CD4-positive, alpha-beta T cell treated with Interleukin-15 for 4 hours (primary cell): ENCODE results near the gene ISCA1.
"Not testable (repeated sequence)": the region's sequence is repeated elsewhere in the genome, so short reads cannot be mapped to it uniquely, and the experiment has no call there.

Experiments used
- DNase-seq: peaks from one replicate; pipeline ENCODE4 v3.0.0-alpha.2; 2020; ENCODE audit warnings: low spot score

Gene ISCA1

GRCh38 chr9:86282077-86282978 lies at the start of gene ISCA1:
ISCA1 (minus strand) TSS chr9:86282538; CDS start chr9:86282458, 80 bp downstream.
- peak; percentile 94 for DNase-seq

GRCh38 chr9:86330186-86330585 lies 47.8 kb upstream of the ISCA1 start:
- no peak for DNase-seq

- no peak for DNase-seq
These were observed 47.3 kb upstream of the ISCA1 start for GRCh38 chr9:86329649-86330048.

GRCh38 chr9:86328156-86328555 lies 45.8 kb upstream of the ISCA1 start:
- no peak for DNase-seq

GRCh38 chr9:86326536-86326935 lies 44.2 kb upstream of the ISCA1 start:
- no peak for DNase-seq

GRCh38 chr9:86324901-86325300 lies 42.6 kb upstream of the ISCA1 start:
- no peak for DNase-seq

GRCh38 chr9:86324308-86324707 lies 42.0 kb upstream of the ISCA1 start:
- DNase-seq = no peak

- no peak for DNase-seq
These were observed 40.8 kb upstream of the ISCA1 start for GRCh38 chr9:86322973-86323644.

GRCh38 chr9:86321373-86321772 lies 39.0 kb upstream of the ISCA1 start:
- no peak for DNase-seq

GRCh38 chr9:86318187-86318586 lies 35.8 kb upstream of the ISCA1 start:
- DNase-seq = no peak

- DNase-seq = no peak
These were observed 32.7 kb upstream of the ISCA1 start for GRCh38 chr9:86315078-86315477.

GRCh38 chr9:86312959-86313358 lies 30.6 kb upstream of the ISCA1 start:
- DNase-seq = not testable (repeated sequence)

- no peak for DNase-seq
These were observed 26.3 kb upstream of the ISCA1 start for GRCh38 chr9:86308687-86309086.

- DNase-seq = no peak
These were observed 21.9 kb upstream of the ISCA1 start for GRCh38 chr9:86304236-86304730.

GRCh38 chr9:86303316-86303975 lies 21.1 kb upstream of the ISCA1 start:
- peak; percentile 66 for DNase-seq

- DNase-seq = no peak
These were observed 19.3 kb upstream of the ISCA1 start for GRCh38 chr9:86301686-86302085.

- no peak for DNase-seq
These were observed 18.4 kb upstream of the ISCA1 start for GRCh38 chr9:86300701-86301100.

GRCh38 chr9:86298873-86299272 lies 16.5 kb upstream of the ISCA1 start:
- DNase-seq = no peak

- DNase-seq = not testable (repeated sequence)
These were observed 8.0 kb upstream of the ISCA1 start for GRCh38 chr9:86290341-86290740.

GRCh38 chr9:86288499-86289198 lies 6.3 kb upstream of the ISCA1 start:
- no peak for DNase-seq

- DNase-seq = peak; percentile 6
These were observed 4.7 kb upstream of the ISCA1 start for GRCh38 chr9:86287013-86287412.

GRCh38 chr9:86286278-86286677 lies 3.9 kb upstream of the ISCA1 start:
- DNase-seq = no peak
